HEK293T (cell line): Measurements from ENCODE around the gene CAPZA2.

Experiments
- FOXA1 ChIP-seq: fragments of 450-650 bp; IDR thresholded peaks from 2 replicates; pipeline ENCODE4 v1.6.1; 2016; ENCODE audit warnings: mild to moderate bottlenecking
- LEF1 ChIP-seq: fragments of 450-650 bp; IDR thresholded peaks from 2 replicates; pipeline ENCODE4 v1.6.1; 2017; ENCODE audit warnings: mild to moderate bottlenecking, borderline replicate concordance
- TARDBP ChIP-seq: fragments of 450-650 bp; IDR thresholded peaks from 2 replicates; pipeline ENCODE4 v1.6.1; 2016

DNA sequence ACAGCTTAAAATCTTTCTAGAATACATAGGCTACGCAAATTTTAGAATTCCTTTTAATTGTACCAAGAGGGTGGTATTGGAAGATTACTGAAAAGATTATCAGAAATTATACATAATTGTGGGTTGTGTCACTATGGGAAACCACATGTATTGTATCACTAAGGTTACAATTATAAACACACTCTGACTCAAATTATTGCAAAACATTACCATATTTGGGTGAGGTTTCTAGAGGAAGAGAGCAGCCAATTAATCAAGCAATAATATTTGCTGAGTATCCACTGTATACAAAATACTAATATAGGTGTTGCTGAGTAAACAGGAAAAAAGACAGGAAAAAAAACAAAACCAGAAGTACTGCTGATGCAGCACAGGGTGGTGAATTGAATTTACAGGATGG, 3.1 kb upstream of the CAPZA2 start:
- TF ChIP-seq TARDBP (no peak), LEF1 (no peak), FOXA1 (no peak)
